NCI-H128 (cell line): ENCODE data around the gene RAB3IL1.

Experiments
- DNase-seq: peaks from one replicate; lab custom pipeline; 2025; ENCODE audit not compliant: unreplicated experiment; lab: John Stamatoyannopoulos, UW

Gene RAB3IL1

GRCh38 chr11:61869429-61869707, 48.0 kb downstream of the RAB3IL1 start:
- no peak for DNase-seq

GRCh38 chr11:61868571-61869428, 48.6 kb downstream of the RAB3IL1 start:
- DNase-seq = no peak

GRCh38 chr11:61866958-61867343, 50.4 kb downstream of the RAB3IL1 start:
- DNase-seq = no peak

- DNase-seq = no peak
Observed at GRCh38 chr11:61866231-61866957, 51.0 kb downstream of the RAB3IL1 start.

- no peak for DNase-seq
Observed at GRCh38 chr11:61864814-61865775, 52.3 kb downstream of the RAB3IL1 start.

GRCh38 chr11:61863548-61864081, 53.8 kb downstream of the RAB3IL1 start:
- no peak for DNase-seq

DNA sequence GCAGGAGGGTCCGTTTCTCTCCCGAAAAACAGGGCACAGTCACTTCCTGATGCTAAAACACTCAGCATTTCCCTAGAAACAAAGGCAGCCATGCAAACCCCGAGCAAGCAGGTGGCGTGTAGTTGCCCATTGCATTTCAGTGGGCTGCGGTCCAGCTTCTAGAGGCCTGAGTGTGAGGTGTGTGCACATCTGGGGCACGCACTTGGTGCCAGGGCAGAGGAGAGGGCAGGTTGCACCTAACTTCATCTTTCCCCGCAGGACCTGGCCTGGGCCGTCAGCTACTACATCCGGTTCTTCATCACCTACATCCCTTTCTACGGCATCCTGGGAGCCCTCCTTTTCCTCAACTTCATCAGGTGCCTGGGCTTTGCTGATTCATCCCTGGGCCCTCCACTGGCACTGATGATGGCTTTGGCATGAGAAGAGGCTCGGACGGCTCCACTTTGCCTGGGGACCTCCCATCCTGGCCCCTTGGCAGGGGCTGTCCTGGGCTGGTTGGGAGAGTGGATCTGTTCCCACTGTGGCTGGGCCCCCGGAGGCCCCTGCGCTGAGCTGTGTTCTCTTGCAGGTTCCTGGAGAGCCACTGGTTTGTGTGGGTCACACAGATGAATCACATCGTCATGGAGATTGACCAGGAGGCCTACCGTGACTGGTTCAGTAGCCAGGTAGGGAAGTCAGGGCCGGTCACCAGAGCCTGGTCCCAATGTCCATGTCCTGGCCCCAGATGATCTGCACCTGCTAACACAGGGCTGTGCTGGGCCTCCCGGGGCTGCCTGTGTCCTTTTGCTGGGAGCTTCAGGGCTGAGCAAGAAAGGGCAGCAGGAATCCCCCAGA, 54.4 kb downstream of the RAB3IL1 start:
- no peak for DNase-seq

GRCh38 chr11:61861634-61862033, 55.7 kb downstream of the RAB3IL1 start:
- no peak for DNase-seq

GRCh38 chr11:61860054-61860903, 57.1 kb downstream of the RAB3IL1 start:
- no peak for DNase-seq

DNA sequence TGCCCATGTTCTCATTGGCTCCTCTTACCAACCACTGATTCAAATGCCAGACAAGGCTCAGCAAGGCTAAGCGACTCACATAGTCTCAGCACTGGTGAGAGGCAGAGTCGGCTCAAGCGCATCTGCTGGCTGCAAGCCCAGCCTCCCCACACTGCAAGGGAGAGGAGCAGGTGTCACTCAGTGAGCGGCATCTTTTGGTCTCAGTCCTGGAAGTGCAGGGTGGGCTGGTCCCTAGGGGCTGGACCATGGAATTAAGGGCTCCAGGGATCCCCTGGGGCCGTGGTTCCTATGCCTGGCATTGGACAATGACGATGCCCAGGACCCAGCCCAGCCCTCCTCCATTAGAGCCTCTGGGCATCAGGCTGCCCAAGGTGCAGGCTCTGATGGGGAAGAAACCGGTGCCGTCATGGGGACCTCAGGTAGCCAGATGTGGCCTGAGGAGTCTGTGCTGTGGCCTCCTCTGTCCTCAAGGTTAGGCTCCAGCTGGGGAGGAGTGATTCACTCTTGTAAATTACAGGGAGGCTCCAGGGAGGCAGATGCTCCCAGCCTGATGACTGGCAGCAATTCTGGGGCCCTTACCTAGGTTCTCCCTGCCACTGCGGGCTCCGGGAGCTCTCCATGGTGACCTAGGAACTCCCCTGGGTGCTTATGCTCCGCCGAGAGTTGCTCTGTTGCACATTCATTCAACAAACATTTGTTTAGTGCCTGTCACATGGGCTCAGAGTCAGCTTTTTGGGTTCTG, 61.3 kb downstream of the RAB3IL1 start:
- DNase-seq = no peak

DNA sequence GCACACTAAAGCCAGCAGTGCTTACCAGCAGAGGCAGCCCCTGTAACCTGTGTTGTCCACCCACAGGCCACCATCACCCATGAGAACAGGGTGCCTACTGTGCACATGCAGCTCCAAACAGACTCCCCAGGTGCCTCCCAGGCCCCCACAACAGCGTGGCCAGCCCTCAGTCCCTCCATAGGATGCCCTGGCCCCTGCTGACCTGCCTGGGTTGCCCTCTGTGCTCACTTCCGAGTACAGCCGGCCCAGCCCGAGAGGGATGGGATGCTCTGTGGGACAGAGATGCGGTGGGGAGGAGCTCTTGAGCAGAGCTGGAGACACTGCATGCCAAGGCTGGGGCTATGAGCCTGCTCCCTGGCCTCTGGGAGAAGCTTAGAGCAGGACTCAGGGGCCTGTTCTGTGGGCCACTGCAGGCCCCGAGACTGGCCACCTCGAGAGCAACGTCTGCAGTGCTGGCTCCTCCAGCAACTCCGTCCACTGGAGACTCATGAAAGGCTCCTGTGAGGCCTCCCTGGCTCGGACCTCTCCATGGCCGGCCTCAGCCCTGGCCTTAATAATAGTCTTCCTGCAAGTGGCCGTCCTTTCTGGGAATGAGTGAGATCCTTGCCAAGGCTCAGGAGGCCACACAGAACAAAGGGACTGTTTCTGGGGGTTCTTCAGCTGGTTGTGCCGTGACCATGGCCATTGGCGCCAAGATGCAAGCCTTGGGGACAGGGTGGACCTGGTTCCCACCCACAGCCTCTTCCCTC, 62.2 kb downstream of the RAB3IL1 start:
- DNase-seq = no peak

DNA sequence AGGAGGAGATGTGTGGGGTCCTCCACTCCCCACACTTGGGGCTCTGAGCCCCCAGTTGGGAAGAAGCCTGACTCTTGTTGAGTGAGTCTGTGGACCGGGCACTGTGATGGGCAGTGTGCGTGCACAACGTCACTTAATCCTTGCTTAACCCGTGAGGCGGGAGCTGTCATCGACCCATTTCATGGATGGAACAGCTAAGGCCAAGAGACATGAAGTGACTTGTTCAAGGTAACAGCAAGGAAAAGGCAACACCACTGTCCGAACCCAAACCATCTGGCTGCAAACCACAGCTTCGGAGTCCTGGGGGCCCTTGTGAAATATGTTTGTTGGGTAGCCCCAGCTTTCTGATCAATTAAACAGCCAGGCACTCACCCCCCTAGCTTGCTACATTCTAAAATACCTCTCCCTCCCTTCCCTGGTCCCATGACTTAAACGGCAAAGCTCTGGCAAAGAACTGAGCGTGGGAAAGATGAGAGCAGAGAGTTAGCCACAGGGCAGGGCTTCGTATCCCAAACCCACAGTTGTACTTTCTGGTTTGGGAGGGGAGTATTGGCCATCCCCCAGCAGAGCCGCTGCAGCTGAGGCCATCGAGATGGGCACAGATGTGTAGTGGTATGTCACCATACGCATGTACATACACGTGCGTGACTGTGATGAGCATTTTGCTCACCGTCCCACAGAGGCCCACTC, 63.0 kb downstream of the RAB3IL1 start:
- DNase-seq = no peak

GRCh38 chr11:61853698-61854169, 63.6 kb downstream of the RAB3IL1 start:
- no peak for DNase-seq

- DNase-seq = no peak
Observed at GRCh38 chr11:61851900-61852295, 65.5 kb downstream of the RAB3IL1 start.

DNA sequence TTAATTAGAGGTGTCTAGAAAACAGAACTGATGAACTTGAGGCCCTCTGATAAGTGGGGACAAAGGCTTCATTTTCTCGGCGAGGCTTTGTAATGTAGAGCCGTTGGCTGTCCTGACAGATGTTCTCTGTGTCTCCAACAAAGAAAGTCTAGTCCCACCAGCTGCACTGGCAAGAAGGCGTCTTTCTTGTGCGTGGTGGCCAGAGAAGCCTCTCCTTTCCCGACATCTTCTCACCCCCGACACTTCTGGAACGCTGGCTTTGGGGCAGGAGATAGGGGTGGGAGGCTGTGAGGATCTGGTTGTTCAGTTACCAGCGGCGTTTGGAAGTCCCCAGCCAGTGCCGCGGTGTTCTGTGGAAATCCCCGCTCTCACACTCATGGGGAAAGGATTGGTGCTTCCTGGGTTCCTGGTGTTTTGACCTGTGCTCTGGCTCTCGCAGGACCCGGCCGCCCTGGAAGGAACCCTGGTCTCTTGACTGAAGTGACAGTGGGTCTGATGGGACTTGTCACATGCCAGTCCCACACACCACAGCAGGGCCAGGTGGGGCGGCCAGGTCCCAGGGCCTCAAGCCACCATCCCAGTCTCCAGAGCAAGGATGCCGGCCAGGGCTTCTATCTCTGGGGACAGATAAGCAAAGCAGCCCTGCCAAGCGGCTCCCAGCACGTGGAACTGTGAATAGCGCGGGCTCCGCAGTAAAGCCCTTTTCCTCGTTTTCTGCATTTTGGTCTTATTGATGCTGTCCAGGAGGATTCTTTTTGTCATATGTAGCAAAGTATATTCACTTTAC, 66.1 kb downstream of the RAB3IL1 start:
- no peak for DNase-seq

GRCh38 chr11:61850687-61851086, 66.7 kb downstream of the RAB3IL1 start:
- no peak for DNase-seq
